Rectal smooth muscle tissue (tissue), 1 donor: ENCODE measurements around the gene ULK1.
"Not testable (repeated sequence)": the region's sequence is repeated elsewhere in the genome, so short reads cannot be mapped to it uniquely, and the experiment has no call there.

Source experiments
- H3K27ac ChIP-seq: one replicate; pipeline ENCODE4 v1.7.0; 2013; ENCODE audit warnings: low read depth, low read length, inconsistent platforms
- H3K27me3 ChIP-seq: one replicate; pipeline ENCODE4 v1.7.0; 2013; ENCODE audit warnings: low read length; ENCODE audit not compliant: control insufficient read depth, insufficient read depth
- H3K36me3 ChIP-seq: one replicate; pipeline ENCODE4 v1.7.0; 2013; ENCODE audit warnings: low read length; ENCODE audit not compliant: control insufficient read depth, insufficient read depth
- H3K4me1 ChIP-seq: one replicate; pipeline ENCODE4 v1.7.0; 2013; ENCODE audit warnings: low read length; ENCODE audit not compliant: control insufficient read depth, insufficient read depth
- H3K4me3 ChIP-seq: one replicate; pipeline ENCODE4 v1.7.0; 2013; ENCODE audit warnings: low read length
- H3K9ac ChIP-seq: one replicate; pipeline ENCODE4 v1.7.0; 2013; ENCODE audit warnings: low read length

ULK1 gene

GRCh38 chr12:131942671-131943070 is 48.2 kb downstream of the ULK1 start:
- H3K36me3 ChIP-seq = peaks cover 8% of the 10 kb centered on the region
- H3K27me3 ChIP-seq = no peaks in the 10 kb centered on the region
- no peaks in the 10 kb centered on the region for H3K4me1 ChIP-seq
- no peak overlapping the region for H3K27ac ChIP-seq
- H3K9ac ChIP-seq = no peak overlapping the region
- H3K4me3 ChIP-seq = no peak overlapping the region

- Histone ChIP-seq H3K27me3 (no peaks in the 10 kb centered on the region), H3K27ac (no peak overlapping the region), H3K9ac (no peak overlapping the region), H3K4me1 (no peaks in the 10 kb centered on the region), H3K4me3 (no peak overlapping the region), H3K36me3 (peaks cover 8% of the 10 kb centered on the region)
Observed at GRCh38 chr12:131943389-131943788, 49.0 kb downstream of the ULK1 start.

GRCh38 chr12:131943876-131944275 is 49.5 kb downstream of the ULK1 start:
- Histone ChIP-seq H3K4me3 (no peak overlapping the region), H3K27ac (no peak overlapping the region), H3K4me1 (no peaks in the 10 kb centered on the region), H3K27me3 (no peaks in the 10 kb centered on the region), H3K36me3 (peaks cover 8% of the 10 kb centered on the region), H3K9ac (no peak overlapping the region)

DNA sequence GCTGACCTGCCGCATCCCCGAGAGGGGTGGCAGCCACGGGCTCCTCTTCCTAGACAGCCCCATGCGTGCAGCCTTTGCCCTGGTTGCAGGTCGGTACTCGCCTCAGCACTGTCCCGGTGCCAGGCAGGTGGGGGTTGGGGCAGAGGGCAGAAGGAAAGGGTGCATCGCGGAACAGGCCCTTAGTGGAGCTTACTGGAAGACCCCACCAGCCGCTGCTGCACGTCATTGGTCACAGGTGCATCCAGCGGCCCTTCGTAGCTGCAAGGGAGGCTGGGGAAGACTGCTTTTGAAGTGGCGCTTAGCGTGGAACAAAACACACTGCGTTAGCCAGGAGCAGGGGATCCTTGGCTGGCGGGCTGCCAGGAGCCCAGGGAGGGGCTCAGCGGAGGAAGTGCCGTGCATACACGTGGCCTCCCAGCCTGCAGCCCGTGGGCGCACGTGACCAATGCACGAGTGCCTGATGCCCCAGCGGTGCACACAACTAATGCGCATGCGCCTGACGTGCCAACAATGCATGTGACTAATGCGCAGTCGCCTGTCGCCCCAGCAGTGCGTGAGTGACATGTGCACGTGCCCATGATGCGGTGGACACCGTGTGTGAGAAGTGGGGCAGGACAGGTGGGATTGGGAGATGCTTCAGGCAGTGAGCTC is 50.3 kb downstream of the ULK1 start:
- Histone ChIP-seq H3K36me3 (peaks cover 8% of the 10 kb centered on the region), H3K9ac (no peak overlapping the region), H3K4me1 (no peaks in the 10 kb centered on the region), H3K27ac (no peak overlapping the region), H3K27me3 (no peaks in the 10 kb centered on the region), H3K4me3 (no peak overlapping the region)

DNA sequence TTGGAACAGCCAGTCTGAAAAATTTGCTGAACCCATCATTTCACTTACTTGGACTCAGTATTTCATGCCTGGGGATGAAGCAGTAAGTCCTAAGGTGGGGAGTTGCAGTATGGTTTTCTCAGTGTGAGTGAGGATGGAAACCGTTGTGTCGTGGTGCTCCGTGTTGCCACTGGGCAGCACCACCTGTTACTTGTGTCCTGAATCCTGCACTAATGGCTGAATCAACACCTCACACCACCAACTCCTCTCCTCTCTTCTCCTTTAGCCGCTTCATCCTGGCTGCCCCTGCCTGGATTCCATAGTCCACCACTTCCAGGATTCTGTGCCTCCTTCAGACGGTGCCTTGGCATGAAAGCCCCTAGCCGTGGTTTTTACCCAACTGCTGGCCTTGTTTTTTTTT is 52.3 kb downstream of the ULK1 start:
- Histone ChIP-seq H3K27ac (no peak overlapping the region), H3K36me3 (peaks cover 4% of the 10 kb centered on the region), H3K27me3 (no peaks in the 10 kb centered on the region), H3K9ac (no peak overlapping the region), H3K4me3 (no peak overlapping the region), H3K4me1 (no peaks in the 10 kb centered on the region)

- H3K9ac ChIP-seq = no peak overlapping the region
- no peaks in the 10 kb centered on the region for H3K4me1 ChIP-seq
- H3K36me3 ChIP-seq = no peaks in the 10 kb centered on the region
- H3K27ac ChIP-seq = no peak overlapping the region
- H3K27me3 ChIP-seq = no peaks in the 10 kb centered on the region
- H3K4me3 ChIP-seq = no peak overlapping the region
Observed at GRCh38 chr12:131947482-131948027, 53.1 kb downstream of the ULK1 start.

DNA sequence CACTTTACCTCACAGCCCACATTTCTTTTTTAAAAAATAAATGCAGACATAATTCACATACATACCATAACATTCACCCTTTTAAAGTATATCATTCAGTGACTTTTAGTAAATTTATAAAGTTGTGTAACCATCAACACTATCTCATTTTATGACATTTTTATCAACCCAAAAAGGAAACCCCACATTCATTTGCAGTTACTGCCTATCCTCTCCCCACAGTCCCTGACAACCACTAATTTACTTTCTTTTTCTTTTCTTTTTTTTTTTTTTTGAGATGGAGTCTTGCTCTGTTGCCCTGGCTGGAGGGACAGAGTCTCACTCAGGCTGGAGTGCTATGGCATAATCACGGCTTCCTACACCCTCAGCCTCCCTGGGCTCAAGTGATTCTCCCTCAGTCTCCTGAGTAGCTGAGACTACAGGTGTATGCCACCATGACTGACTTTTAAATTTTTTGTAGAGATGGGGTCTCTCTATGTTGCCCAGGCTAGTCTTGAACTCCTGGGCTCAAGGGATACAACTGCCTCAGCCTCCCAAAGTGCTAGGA is 53.8 kb downstream of the ULK1 start:
- Histone ChIP-seq H3K27ac (no peak overlapping the region), H3K9ac (no peak overlapping the region), H3K36me3 (no peaks in the 10 kb centered on the region), H3K4me3 (no peak overlapping the region), H3K27me3 (no peaks in the 10 kb centered on the region), H3K4me1 (no peaks in the 10 kb centered on the region)

DNA sequence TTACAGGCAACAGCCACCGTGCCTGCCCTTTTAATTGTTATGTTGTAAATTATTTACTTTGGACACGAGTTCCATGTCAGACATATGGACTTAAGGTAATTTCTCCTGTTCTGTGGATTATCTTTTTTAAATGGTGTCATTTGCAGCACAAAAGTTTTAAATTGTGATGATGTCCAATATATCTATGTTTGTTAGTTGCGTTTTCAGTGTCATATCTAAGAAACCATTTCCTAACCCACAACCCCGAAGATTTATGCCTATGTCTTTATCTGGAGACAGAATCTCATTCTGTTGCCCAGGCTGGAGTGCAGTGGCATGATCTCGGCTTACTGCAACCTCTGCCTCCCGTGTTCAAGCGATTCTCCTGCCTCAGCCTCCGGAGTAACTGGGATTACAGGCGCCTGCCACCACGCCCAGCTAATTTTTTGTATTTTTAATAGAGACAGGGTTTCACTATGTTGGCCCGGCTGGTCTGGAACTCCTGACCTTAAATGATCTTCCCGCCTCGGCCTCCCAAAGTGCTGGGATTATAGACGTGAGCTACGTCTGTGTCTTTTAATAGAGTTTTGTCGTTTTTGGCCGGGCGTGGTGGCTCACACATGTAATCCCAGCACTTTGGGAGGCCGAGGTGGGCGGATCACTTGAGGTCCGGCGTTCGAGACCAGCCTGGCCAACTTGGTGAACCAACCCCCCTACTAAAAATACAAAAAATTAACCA is 54.5 kb downstream of the ULK1 start:
- H3K4me1 ChIP-seq, H3K36me3 ChIP-seq, H3K27me3 ChIP-seq, H3K9ac ChIP-seq: not testable (repeated sequence)
- H3K4me3 ChIP-seq = peak overlapping the region; percentile 80
- peak overlapping the region; percentile 66 for H3K27ac ChIP-seq

- Histone ChIP-seq H3K9ac (peak within 1 kb of the TSS; percentile 83), H3K4me1 (no peaks in the 10 kb centered on the region), H3K36me3 (no peaks in the 10 kb centered on the region), H3K27me3 (no peaks in the 10 kb centered on the region), H3K27ac (peak within 1 kb of the TSS; percentile 79), H3K4me3 (peak within 1 kb of the TSS; percentile 93)
Observed at GRCh38 chr12:131949431-131950181, 55.2 kb downstream of the ULK1 start, which contains the start of gene EP400. Gene EP400 (plus strand): TSS chr12:131949942. CDS start chr12:131960620, 10,678 bp downstream.

DNA sequence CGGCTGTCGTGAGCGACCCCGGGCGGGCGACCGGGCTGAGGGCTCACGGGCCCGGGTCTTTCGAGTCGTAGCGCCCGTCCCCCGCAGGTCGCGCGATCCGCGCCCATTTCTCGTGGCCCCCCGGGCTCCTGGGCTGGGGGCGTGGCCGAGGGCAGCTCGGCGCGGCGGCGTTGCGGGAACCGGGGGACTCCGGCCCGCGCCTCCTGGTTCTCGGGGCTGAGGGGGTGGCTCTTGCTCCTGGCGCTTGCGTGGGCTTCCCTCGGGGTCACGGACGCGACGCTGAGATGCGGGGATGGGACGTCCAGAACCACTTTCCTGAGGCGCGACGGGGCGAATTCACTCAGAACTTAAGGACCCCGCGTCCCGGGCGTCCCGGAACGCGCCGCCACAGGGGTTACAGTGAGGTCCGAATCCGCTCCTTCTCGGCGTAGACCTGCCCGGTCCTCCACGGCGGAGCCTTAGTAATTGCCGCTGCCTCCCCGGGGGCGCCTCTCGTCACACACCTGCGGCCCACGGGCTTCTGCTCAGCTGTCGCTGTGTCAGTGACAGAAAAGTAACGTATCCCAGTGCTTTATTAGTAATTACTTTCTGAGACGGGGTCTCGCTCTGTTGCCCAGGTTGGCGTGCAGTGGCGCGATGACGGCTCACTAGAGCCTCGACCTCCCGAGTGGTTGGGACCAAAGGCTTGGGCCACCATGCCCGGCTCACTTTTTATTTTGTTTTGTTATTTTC is 55.9 kb downstream of the ULK1 start:
- no peaks in the 10 kb centered on the region for H3K4me1 ChIP-seq
- H3K4me3 ChIP-seq = peak overlapping the region; percentile 93
- no peaks in the 10 kb centered on the region for H3K27me3 ChIP-seq
- no peaks in the 10 kb centered on the region for H3K36me3 ChIP-seq
- peak overlapping the region; percentile 79 for H3K27ac ChIP-seq
- peak overlapping the region; percentile 83 for H3K9ac ChIP-seq

GRCh38 chr12:131953810-131954209 is 59.4 kb downstream of the ULK1 start:
- H3K9ac ChIP-seq, H3K4me3 ChIP-seq, H3K36me3 ChIP-seq, H3K4me1 ChIP-seq, H3K27ac ChIP-seq, H3K27me3 ChIP-seq: not testable (repeated sequence)

DNA sequence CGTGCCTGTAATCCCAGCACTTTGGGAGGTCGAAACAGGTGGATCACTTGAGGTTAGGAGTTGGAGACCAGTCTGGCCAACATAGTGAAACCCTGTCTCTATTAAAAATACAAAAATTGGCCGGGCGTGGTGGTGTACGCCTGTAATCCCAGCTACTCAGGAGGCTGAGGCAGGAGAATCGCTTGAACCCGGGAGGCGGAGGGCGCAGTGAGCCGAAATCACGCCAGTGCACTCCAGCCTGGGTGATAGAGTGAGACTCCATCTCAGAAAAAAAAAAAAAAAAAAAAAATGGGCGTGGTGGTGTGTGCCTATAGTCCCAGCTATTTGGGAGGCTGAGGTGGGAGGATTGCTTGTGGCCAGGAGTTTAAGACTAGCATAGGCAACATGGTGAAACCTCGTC is 60.0 kb downstream of the ULK1 start:
- not testable (repeated sequence) for H3K9ac ChIP-seq, H3K27me3 ChIP-seq, H3K27ac ChIP-seq, H3K4me3 ChIP-seq, H3K36me3 ChIP-seq, H3K4me1 ChIP-seq
